ENCODE results near the gene HES3. TPM values are rescaled to one million over a fixed set of nuclear protein-coding genes. Genes with fewer than 3 reads are reported as not detected.

The HES3 gene
- total RNA-seq, 1 donor from 2014 or later, result not detected

DNA sequence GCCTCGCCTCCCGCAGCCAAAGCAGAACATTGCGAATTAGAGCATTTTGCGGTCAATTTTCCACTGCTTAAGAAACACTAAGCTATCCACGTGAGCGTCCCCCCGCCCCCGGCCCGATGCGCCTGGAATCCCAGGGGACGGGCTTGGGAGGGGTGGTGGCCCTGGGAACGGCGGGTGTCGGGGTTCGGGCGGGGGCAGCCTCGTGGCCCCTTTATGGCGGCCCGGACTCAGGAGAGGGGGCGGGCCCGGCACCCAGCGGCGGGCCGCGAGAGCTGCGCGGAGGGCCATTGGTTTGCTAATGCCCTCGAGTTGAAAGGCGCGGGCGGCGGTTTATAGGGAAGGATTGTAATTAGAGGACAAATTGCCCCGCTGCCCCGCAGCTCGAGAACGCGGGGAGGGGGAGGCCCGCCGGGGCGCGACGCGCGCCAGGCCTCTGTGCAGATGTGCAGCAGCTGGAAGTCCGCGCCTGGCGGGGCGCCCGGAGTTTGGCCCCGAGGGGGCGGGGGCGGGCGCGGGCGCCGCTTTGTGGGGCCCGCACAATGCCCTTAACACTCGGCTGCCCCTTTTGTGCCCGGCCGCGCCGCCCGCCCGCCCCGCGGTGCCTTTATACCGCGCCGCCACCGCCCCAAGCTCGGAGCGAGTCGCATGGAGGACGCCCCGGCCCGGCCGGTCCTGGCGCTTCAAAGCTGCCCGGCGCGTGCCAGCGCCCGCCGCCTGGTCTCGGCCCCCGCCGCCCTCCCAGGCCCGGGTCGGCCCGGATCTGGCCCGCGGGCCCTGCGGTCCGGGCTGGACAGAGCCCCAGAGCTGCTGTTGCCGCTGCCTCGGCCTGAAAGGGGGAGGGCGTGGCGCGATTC, 1.9 kb upstream of the HES3 start:
- intact Hi-C loops (cut with DNase I), result loop anchor here (1.0 kb wide), 1 partner anchor 37 kb away; no protein-coding TSS in a partner anchor
- no peak for DNase-seq (ENCODE audit: missing footprints)
- ATAC-seq, result no peak

- ATAC-seq, result no peak
- peak; percentile 49 for DNase-seq (ENCODE audit: missing footprints)
- intact Hi-C loops (cut with DNase I), result no loop called here
These were observed 735 bp upstream of the HES3 start for GRCh38 chr1:6243053-6243834.

- DNase-seq (ENCODE audit: missing footprints), result peak; percentile 33
- intact Hi-C loops (cut with DNase I), result loop anchor here (1.0 kb wide), 1 partner anchor 192 kb away; no protein-coding TSS in a partner anchor
- no peak for ATAC-seq
These were observed 546 bp downstream of the HES3 start for GRCh38 chr1:6244401-6245049.

DNA sequence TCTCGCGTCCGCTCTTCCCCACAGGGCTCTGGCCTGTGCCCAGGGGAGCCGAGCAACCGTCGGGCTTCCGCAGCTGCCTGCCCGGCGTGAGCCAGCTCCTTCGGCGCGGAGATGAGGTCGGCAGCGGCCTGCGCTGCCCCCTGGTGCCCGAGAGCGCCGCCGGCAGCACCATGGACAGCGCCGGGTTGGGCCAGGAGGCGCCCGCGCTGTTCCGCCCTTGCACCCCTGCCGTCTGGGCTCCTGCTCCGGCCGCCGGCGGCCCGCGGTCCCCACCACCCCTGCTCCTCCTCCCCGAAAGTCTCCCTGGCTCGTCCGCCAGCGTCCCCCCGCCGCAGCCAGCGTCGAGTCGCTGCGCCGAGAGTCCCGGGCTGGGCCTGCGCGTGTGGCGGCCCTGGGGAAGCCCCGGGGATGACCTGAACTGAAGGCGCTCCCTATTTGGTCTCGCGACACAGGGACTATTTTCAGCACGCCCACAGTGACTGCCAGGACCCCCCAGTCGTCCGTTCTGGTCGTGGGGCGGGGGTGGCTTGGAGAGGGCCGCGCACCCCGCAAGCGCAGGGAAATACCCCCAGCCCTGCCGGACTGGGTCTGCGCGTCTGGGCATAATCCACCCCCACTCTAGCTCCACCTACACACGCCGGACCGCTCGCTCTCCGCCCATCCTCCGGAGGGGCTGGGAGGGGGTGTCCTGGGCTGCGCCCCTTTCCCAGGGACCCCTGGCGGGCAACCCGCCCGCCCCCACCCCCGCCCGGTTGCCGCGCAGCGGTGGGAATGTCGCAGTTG, 1.3 kb downstream of the HES3 start:
- intact Hi-C loops (cut with DNase I), result loop anchor here (1.0 kb wide), 1 partner anchor 193 kb away; no protein-coding TSS in a partner anchor
- ATAC-seq, result peak; percentile 78

GRCh38 chr1:6245869-6246496, 2.0 kb downstream of the HES3 start:
- DNase-seq (ENCODE audit: missing footprints) (peak; percentile 65), ATAC-seq (no peak)
- intact Hi-C loops (cut with DNase I), result loop anchor here (1.0 to 2.0 kb wide), 2 partner anchors 159 to 194 kb away; no protein-coding TSS in a partner anchor

More for the DNA sequence above, 1.3 kb downstream of the HES3 start:
- DNase-seq (ENCODE audit: missing footprints), result peak; percentile 88

DNA sequence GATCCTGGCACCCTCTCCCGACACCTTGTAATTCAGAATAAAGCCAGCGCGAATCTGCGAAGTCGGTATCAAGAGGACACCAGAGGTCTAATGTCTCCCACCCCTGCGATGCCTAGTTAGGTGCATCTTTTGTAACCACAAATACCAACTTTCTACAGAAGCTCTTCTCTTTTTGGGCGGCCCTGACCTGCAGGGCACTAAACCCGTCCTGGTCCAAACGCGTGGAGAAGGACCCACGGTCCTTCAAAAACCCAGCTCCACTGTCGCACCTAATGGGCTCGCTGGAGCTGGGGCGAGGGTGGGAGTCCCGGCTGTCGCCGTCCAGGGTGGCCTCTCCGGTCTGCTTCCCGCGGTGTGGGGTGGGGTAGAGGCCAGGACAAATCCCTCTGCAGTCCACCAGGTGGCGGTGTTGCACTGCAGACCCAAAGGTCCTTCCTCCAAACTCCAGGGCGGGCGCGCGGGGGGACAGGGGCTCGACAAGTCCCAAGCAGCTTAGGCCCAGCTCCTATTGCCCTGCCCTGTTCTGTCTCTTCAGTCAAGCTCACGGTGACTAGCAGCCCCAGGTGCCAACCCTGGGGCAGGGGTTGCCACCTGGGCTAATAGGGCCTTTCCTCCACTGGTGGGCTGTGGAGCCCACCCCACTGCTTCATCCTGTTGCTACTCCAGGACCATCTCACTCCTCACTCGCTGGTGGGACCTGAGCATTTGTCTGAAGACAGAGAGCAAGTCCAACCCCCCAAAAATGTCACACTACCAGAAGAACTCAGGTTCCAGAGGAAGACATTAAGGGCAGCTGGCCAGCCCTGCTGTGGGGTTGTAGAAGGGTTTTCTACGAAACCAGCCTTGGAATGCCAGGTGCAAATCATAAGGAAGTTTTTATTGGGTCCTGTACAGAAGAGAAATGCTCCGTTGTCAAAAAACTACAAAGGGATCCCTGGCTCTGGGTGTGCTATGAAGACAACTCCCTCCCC, 2.8 kb downstream of the HES3 start:
- intact Hi-C loops (cut with DNase I), result loop anchor here (1.0 to 2.0 kb wide), 2 partner anchors 97 to 158 kb away; no protein-coding TSS in a partner anchor
- ATAC-seq (peak; percentile 67), DNase-seq (ENCODE audit: missing footprints) (peak; percentile 90)

DNA sequence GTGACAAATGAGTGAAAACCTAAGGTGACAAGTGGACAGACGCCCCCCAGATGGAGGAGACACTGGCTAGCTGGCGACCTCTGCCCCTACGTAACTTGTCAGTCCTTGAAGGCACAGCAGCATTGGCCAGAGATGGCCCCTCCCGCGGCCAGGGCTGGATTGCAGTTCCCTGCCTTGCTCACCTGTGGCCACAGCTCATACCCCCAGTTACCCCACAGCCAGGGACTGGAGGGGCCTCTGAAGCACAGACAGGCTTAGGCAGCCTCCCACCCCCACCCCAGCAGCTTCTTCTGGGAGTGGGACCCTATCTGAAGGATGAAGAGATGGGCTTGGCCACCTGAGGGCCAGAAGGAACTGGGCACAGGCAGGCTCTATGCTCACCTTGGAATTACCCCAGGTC, 3.7 kb downstream of the HES3 start:
- DNase-seq (ENCODE audit: missing footprints) (no peak), ATAC-seq (no peak)
- intact Hi-C loops (cut with DNase I), result loop anchor here (1.0 to 2.0 kb wide), 2 partner anchors 96 to 157 kb away; no protein-coding TSS in a partner anchor

GRCh38 chr1:6248161-6248776, 4.3 kb downstream of the HES3 start:
- intact Hi-C loops (cut with DNase I), result no loop called here
- no peak for DNase-seq (ENCODE audit: missing footprints)
- ATAC-seq, result no peak

DNA sequence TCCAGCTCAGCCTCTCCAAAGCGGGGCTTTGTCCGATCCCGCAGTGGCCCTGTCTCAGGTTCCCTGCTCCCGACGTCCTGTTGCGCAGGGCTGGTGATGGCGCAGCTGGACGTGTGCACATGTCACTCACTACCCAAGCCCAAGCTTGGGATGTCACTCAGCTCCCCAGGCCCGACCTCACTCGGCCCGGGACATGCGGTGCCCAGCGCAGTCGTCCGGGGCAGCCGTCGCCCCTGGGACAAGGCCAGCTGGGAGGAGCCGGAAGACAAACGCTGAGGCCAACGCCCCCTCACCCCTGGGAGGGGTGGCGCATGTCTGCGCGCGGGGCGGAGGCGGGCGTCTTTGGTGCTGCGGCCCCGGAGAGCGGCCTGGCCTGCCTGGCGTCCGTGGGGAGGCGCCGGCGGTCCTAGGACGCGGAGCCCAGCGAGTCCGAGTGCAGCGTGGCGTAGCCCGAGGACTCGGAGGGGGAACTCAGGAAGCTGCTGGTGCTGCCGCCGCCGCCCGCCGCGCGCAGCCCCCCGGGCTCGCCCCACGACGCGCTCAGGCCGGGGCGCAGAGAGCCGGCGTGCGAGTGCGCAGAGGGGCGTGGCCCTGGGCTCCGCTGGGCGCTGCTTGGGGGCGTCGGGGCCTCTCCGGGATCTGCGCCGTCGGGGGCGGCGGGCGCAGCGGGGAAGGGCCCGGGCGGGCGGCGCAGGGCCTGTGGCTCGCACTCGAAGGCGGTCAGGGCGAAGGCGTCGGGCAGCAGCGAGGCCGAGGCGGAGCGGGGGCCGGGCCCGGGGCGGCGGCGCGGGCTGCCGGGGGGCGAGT, 5.2 kb downstream of the HES3 start:
- intact Hi-C loops (cut with DNase I), result no loop called here
- ATAC-seq, result no peak
- DNase-seq (ENCODE audit: missing footprints), result no peak

- no peak for ATAC-seq
- intact Hi-C loops (cut with DNase I), result no loop called here
- no peak for DNase-seq (ENCODE audit: missing footprints)
These were observed 6.0 kb downstream of the HES3 start for GRCh38 chr1:6249739-6250689.

- no peak for DNase-seq (ENCODE audit: missing footprints)
- ATAC-seq, result no peak
- intact Hi-C loops (cut with DNase I), result no loop called here
These were observed 7.3 kb downstream of the HES3 start for GRCh38 chr1:6251233-6251632.

DNA sequence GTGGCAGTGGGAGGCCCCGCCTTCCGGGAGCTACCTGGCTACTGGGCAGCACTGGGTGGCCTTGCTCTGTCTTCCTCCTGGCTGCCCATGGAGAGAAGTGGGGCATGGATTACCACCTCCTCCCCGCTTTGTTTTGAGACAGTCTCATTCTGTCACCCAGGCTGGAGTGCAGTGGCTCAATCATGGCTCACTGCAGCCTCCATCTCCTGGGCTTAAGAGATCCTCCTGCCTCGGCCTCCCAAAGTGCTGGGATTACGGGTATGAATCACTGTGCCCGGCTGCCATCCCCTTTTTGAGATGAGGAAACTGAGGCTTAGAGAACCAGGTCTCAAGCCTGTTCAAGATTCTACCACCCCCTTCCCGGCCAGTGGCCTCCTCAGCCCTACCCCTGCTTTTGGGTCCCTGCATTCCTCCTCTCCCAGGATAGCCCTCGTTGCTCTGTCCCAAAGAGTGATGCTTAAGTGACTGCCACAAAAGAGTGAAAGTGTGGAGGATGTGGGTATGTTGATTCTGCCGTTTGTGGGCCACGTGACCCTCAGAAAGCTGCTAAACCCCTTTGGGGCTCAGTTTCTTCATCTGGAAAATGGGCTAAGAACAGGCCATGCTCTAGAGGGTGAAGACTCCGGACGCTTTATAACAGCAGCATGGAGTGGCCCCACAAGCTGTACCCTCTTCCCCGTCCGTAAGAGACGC, 7.8 kb downstream of the HES3 start:
- DNase-seq (ENCODE audit: missing footprints), result no peak
- intact Hi-C loops (cut with DNase I), result no loop called here
- ATAC-seq, result no peak

DNA sequence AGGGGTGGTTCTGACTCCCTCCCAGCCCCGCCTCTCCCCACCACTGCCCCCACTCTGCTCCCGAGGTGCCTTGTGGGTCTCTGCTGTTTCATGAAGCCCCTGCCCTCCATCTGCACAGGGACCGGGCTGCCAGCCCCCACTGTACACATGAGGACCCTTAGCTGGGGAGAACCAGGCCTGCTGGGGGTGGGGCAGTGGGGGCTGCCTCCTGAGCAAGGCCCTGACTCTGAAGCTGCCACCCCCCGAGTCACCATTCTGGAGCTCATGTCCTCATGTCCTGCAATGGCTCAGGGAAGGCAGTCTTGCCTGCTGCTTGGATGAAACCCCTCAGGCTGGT, 8.4 kb downstream of the HES3 start:
- DNase-seq (ENCODE audit: missing footprints) (no peak), ATAC-seq (no peak)
- intact Hi-C loops (cut with DNase I), result no loop called here

- intact Hi-C loops (cut with DNase I), result no loop called here
- DNase-seq (ENCODE audit: missing footprints), result no peak
- no peak for ATAC-seq
These were observed 9.4 kb downstream of the HES3 start for GRCh38 chr1:6253380-6253779.

Measured in Right ventricle myocardium inferior (tissue), 1 donor.